ENCODE measurements around the gene CSRP1.
"Not testable (repeated sequence)": the region's sequence is repeated elsewhere in the genome, so short reads cannot be mapped to it uniquely, and the experiment has no call there.

Gene CSRP1

DNA sequence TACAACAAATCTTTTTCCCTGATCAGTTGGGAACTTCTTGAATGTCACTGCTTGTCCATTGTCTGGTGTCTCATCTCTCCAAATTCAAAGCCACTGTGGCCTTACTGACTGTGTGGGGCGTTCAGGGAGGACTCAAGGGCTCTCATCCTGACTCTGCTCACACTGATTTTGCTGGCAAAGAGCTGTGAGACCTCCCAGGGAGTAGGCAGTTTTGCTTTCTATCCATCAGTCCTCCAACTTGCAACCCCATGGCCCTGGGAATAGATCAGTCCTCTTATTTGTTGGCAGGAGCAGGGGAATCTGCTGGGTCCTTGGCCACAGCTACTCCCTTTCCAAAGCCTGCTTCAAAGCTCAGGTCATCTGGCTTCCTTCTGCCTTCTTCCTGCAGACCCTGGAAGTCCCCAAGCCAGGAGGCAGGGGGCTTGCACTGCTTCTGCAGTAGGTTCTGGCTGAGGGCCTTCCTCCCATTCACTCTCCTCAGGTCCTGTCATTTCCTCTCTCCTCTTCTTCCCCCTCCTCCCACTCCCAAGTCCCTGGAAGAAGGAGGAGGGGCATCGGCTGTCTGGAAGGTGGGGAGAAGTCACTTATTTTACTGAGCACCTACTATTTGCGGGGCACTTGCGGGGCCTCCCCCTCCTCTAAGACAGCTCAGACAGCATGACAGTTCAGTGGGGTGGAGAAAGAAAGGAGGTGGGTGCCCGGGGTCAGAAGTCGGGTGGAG lies 31.1 kb upstream of the CSRP1 start:
- DNase-seq (ENCODE audit: low read depth in 2 of 3, low spot score in 1 of 3), result no peak

DNA sequence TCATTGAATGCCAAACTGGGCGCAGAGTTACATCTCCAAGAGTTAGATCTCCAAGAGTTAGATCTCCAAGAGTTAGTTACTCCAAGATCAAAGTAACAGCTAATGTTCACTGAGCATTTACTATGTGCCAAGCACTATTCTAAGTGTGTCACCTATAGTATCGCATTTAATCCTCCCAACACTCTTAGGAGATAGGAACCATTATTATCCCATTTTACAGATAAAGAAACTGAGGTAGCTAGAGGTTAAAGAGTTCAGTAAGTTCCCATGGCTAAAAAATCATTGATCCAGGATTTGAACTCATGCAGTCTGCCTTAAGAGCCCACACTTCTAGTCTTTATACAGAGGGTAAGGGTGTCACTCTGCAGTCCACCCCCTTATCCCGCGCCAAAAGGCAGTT lies 30.5 kb upstream of the CSRP1 start:
- no peak for DNase-seq (ENCODE audit: low read depth in 2 of 3, low spot score in 1 of 3)

DNA sequence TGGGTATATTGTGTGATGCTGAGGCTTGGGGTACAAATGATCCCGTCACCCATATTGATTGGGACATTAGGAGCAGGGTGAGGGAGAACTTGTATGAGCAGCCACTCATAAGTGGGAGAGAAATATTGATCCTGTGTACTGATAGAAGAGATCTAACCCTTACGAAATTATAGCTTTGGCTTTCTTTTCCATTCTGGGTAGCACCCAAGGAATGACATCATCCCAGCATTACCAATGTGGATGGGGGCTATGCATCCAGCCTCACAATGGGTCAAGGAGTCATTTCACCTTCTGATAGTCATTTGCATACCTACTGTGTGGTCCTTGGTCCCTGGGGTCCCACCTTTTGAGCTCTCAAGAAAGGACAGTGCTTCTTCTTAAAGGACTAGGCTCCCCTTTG lies 30.1 kb upstream of the CSRP1 start:
- DNase-seq (ENCODE audit: low read depth in 2 of 3, low spot score in 1 of 3), result no peak

DNA sequence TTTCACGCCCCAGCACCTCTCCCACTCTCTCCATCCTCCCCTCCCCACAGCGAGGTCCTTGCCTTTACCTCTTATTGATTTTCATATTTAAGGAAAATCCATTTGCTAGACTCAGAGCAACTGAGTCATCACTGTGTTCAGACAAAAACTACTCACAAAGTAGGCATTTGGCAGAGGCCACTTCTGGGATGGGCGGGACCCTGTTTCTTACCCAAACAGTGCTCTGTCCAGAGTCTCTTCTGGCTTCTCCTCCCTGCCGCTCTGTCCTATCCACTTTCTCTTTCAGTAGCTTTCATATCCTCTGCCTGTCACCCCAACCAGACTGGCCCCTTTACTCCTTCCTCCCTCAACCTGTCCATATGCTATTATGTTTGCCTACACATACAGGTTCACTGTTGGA lies 29.6 kb upstream of the CSRP1 start:
- no peak for DNase-seq (ENCODE audit: low read depth in 2 of 3, low spot score in 1 of 3)

DNA sequence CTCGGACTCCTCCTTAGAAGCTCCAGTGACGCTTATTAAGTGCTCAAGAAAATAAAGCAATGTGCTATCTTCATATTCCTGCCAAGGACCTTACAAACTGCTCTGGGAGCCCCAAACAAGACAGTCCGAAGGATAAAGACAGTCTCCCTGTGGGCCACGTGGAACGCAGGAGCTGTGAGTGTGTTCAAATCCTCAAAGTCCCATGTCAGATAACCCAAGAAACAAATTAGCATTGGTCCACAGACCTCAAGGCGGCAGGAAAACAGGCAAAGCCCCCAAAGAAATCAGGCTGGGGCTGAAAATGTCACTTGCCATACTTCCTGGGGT lies 29.0 kb upstream of the CSRP1 start:
- DNase-seq (ENCODE audit: low read depth in 2 of 3, low spot score in 1 of 3), result no peak

DNA sequence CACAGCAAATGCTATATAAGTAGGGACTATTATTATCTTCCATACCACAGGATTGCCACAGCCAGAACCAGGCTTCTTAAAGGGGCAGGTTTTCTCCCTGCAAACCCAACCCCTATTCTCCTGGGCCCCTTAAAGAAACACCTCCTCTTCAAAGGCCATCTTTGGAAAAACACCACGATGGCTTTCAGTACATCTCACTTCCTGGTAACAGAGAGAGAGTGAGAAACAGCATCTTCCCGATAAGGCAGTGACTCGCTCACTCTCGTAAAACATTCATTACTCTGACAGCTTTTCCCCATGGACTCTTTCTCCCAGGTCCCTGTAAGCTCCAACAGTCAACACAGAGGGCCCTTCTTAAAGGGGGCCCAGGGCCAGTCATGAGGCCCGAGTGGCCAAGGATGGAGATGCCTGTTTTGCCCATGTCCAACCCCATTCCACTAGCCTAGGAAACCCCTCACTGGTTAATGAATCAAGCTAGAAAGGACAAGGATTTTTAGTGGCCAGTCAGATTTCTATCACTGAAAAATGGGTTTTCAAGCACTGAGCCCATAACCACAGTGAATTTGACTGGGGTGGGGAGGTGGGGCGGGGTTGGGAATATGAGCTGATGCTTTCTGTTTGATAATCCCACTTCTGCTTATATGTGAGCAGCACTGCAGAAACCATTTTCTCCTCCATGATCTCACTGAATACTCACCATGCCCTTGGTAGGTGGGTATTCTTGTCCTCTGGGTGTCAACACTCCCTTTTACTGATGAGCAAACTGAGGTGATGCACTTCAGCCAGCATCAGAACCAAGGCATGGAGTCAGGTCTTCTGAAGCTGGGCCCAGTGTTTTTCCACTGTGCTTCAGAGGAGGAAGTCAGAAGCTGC lies 28.4 kb upstream of the CSRP1 start:
- DNase-seq (ENCODE audit: low read depth in 2 of 3, low spot score in 1 of 3), result no peak

DNA sequence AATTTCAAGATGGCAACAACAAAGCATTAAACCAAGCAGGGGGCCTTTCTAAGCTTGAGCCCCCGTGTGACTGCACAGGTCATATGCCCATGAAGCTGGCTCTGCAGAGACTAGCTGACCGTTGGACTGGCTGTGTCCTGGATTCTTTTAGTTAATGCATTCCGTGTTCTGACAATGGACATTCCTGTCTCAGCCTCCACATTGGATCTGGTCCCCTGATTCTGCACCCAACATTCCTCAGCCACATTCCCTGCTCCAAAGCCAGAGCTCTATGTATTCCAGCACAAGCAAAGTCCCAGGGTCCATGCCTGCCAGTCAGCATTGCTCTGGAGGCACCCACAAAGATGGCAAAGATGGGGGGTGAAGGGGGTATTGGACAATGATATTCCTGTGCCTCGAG lies 26.9 kb upstream of the CSRP1 start:
- DNase-seq (ENCODE audit: low read depth in 2 of 3, low spot score in 1 of 3), result no peak

DNA sequence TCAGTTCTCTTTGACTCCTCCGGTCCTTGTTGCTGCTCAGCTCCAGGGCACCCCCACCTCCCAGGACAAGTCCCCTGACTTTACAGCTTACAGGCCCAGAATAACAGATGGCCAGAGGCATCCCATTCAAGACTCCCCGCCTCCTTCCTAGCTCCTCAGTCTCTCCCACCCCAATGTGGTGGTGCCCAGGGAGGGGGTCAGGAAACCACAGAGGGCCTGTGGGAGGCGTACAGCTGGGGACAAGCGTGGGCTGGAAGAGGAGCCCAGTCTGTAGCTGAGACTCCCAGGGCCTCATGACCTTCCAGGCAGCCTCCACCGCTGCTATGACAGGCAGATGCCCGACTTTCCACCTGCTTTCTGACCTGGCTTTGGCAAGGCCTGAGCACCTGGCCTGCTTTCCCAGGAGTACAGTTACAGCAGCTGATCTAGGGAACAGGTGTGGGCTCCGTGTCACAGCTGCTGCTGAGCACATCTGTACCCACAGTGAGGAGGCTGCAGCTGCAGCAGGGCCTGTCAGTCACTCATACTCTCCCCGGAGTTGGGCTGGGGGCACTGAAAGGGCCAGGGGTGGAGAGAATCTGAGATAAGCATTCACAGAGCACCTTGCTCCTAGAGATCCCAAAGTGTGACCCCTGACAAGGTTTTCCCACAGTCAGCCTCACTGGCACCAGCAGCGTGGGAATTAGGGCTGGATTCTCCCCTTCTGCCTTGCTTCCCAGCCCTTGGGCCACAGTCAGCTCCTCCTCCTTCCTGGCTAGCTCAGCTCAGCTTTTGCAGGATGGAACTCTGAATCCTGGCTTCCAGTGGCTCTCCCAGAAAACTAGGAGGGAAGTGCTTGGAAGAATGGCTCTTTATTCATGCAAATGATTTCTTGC lies 24.9 kb upstream of the CSRP1 start:
- DNase-seq (ENCODE audit: low read depth in 2 of 3, low spot score in 1 of 3), result no peak

DNA sequence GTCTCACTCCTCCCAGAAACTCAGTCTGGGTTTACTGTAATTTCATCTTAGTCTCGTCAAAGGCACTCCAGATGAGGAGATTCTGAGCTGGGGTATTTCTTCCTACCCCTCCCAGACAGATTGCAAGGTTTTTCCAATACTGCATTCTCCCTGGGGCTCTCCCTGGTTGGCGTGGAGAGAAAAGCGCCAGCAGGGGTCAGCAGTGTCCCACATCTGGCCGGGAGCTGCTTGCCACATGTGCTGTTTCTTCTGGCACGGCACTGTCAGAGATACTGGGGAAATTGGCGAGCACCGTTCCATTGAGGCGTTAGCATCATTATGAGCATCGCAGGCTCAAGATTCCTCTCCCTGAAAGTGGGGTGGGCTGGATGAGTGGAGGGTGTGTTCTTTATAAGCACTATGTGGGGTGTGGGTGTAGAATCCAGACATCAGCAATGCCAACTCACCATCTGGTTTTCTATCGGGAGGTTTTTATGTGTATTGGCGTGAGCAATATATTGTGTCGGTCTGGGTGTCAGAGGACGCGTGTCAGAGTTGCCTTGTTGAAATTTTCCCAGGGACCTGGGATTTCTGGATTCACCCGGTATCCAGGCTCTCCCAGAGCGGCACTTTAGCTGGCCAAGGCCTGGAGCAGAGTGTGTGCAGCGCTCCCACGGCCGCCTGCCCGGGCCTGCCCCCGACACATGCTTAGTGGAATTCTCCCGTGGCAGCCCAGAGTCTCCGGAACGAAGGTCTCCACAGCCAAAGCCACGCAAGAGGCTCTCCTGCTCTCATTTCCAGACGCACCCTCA lies 24.0 kb upstream of the CSRP1 start:
- peak; percentile 35 to 50 (median 37) for DNase-seq (ENCODE audit: low read depth in 2 of 3, low spot score in 1 of 3)

DNA sequence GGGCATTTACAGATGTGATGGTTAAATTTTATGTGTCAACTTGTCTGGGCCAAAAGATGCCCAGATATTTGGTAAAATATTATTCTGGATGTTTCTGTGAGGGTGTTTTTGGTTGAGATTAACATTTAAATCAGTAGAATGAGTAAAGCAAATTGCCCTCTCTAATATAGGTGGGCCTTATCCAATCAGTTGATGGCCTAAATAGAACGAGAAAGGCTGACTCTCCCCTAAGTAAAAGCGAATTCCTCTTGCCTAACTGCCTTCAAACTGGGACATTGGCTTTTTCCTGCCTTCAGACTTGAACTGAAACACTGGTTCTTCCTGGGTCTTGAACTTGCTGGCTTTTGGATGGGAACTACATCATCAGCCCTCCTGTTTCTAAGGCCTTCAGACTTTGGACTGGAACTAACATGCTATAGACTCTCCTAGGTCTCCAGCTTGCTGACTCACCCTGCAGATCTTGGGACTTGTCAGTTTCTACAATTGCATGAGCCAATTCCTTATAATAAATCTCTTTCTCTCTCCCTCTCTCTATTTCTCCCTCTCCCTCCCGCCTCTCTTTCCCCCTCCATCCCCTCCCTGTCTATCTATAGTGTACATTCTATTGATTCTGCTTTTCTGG lies 21.8 kb upstream of the CSRP1 start:
- no peak for DNase-seq (ENCODE audit: low read depth in 2 of 3, low spot score in 1 of 3)

DNA sequence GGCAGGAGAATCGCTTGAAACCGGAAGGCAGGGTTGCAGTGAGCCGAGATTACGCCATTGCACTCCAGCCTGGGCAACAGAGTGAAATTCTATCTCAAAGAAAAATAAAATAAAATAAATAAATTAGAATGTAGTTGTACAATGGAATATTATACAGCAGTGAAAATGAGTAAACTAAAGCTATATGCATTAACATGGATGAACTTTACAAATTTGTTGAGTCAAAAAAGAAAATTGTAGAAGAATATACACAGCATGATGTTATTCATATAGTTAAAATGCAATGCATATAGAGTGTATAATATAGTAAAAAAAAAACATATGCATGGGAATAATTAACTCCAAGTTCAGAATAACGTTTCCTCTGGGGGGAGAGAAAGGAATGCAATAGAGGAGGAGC lies 21.0 kb upstream of the CSRP1 start:
- no peak for DNase-seq (ENCODE audit: low read depth in 2 of 3, low spot score in 1 of 3)

DNA sequence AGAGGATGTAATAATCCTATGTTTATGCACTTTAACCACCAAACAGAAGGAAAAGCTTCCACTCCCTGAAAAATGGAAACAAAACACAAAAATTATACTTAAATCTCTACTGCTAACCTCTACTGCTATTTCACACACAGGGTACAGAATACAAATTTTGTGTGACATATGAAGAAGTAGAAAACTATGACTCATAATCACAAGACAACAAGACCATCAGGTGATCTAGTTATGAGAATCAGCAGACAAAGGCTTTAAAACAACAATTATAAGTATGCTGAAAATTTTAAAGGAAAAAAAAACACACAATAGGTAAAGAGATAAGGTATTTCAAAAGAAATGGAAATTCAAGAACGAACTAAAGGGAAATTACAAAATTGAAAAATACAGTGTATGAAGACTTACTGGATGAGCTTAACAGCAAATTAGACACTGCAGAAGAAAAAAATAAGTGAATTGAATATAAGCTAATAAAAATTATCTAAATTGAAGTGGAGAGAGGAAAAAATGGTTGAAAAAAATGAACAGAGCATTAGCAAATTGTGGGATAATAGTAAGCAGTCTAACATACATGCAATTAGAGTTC lies 18.4 kb upstream of the CSRP1 start:
- DNase-seq (ENCODE audit: low read depth in 2 of 3, low spot score in 1 of 3), result no peak

DNA sequence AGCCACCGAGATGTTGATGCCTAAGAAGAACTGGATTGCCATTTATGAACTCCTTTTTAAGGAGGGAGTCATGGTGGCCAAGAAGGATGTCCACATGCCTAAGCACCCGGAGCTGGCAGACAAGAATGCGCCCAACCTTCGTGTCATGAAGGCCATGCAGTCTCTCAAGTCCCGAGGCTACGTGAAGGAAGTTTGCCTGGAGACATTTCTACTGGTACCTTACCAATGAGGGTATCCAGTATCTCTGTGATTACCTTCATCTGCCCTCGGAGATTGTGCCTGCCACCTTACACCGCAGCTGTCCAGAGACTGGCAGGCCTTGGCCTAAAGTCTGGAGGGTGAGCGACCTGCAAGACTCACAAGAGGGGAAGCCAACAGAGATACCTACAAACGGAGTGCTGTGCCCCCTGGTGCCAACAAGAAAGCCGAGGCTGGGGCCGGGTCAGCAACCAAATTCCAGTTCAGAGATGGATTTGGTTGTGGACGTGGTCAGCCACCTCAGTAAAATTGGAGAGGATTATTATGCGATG lies 13.2 kb upstream of the CSRP1 start:
- not testable (repeated sequence) for DNase-seq (ENCODE audit: low read depth in 2 of 3, low spot score in 1 of 3)

DNA sequence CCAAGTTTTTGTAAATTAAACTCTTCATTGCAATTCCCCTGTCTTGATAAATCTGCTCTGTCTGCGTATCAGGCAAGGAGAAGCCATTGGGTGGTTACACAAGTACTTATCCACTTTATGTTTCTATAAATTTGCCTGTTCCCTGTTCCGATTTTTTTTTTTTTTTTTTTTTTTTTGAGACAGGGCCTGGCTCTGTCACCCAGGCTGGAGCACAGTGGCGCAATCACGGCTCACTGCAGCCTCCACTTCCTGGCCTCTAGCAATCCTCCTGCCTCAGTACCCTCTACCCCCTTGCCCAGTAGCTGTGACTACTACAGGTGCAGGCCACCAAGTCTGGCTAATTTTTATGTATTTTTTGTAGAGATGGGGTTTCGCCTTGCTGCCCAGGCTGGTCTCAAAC lies 11.1 kb upstream of the CSRP1 start:
- no peak for DNase-seq (ENCODE audit: low read depth in 2 of 3, low spot score in 1 of 3)

DNA sequence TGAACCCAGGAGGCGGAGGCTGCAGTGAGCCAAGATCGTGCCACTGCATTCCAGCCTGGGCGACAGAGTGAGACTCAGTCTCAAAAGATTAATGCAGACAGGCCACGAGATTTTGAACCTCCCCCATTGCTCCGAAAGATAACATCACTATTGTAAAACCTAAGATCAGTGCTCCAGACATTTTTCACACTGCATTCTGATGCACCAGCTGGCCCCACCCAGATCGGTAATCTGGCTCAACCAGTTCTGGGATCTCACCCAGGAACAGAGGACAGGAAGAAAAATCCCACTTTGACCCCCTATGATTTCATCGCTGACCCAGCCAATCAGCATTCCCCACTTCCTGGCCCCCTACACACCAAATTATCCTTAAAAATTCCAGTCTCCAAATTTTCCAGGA lies 10.7 kb upstream of the CSRP1 start:
- DNase-seq (ENCODE audit: low read depth in 2 of 3, low spot score in 1 of 3), result no peak

DNA sequence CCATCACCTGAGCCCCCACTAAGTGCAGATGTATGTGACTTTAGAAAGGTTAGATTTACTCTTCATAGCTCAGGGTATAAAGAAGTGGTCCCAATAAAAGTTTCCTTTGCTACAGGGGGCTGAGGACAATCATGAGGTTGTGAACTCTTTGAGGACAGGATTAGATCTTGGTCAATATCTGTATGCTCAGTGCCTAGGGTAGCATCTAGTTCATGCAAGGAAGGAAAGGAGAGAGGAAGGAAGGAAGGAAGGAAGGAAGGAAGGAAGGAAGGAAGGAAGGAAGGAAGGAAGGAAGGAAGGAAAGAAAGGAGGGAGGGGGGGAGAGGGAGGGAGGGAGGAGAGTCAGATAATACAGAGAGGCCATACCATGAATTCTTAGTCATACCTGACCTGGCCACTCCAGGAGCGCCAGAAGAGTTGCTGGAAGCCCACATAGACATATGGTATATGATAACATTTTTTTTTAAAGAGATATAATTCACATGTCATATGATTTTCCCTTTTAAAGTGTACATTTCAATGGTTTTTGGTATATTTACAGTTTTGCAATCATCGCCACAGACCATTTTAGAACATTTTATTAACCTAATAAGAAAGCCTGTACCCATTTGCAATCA lies 9.7 kb upstream of the CSRP1 start:
- no peak for DNase-seq (ENCODE audit: low read depth in 2 of 3, low spot score in 1 of 3)

DNA sequence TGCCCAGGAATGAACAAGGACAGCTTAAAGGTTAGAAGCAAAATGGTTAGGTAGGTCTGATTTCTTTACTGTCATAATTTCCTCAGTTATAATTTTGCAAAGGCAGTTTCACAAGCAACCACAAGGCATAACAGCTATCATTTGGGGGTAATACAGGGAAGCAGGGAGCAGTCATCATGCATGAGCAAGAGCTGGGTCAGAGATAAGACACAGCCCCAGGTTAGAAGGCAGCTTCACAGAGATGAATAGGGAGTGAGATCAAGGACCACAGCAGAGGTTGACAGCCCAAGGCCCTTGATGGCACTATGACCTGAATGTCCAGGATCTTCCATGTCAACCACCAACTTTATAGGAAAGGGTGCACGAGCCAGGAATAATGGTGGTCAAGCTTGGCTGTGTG lies 9.0 kb upstream of the CSRP1 start:
- DNase-seq (ENCODE audit: low read depth in 2 of 3, low spot score in 1 of 3), result no peak

DNA sequence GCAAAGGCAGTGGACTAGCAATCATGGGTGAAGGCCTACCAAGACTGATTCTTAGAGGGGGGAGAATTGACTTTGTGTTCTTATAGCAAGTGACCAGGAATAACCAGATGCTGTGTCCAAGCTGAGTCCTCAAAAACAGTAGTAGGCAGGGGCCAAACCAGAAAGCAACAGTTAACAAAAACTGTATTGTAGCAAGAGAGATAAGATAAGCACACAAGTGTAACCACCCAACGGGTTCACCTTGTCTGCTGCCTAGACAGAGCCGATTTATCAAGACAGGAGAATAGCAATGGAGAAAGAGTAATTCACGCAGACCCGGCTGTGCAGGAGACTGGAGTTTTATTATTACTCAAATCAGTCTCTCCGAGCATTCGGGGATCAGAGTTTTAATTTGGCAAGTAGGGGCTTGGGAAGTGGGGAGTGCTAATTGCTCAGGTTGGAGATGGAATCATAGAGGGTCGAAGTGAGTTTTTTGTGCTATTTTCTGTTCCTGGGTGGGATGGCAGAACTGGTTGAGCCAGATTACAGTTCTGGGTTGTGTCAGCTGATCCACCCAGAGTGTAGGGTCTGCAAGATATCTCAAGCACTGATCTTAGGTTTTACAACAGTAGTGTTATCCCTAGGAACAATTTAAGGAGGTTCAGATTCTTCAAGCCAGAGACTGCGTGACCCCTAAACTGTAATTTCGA lies 8.3 kb upstream of the CSRP1 start:
- DNase-seq (ENCODE audit: low read depth in 2 of 3, low spot score in 1 of 3), result no peak

DNA sequence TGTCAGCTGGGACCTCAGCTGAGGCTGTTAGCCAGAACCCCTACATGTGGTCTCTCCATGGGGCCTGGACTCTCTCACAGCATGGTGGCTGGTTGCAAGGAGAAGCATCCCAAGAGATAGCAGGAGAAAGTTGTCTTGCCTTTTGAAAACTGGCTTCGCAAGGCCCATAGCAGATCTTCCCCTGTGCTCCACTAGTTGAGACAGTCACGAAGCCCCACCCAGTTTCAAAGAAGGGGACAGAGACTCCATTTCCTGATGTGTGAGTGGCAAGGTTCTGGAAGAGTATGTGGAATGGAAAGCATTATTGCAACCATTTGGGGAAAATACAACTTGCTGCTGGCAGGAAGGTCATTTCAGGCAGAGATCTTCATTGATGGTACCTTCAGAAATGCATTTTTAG lies 7.5 kb upstream of the CSRP1 start:
- no peak for DNase-seq (ENCODE audit: low read depth in 2 of 3, low spot score in 1 of 3)

Data from stimulated activated CD4-positive, alpha-beta T cell treated with anti-CD3 and anti-CD28 coated beads, Interleukin-12 subunit alpha, Interleukin-12 subunit beta, amount 100 ng/mL, for 48 hours (primary cell).